Measurements from ENCODE around the gene ZNF70.
A peak's percentile ranks its signal among the peaks of the same experiment; 100 is the strongest.

Gene ZNF70

DNA sequence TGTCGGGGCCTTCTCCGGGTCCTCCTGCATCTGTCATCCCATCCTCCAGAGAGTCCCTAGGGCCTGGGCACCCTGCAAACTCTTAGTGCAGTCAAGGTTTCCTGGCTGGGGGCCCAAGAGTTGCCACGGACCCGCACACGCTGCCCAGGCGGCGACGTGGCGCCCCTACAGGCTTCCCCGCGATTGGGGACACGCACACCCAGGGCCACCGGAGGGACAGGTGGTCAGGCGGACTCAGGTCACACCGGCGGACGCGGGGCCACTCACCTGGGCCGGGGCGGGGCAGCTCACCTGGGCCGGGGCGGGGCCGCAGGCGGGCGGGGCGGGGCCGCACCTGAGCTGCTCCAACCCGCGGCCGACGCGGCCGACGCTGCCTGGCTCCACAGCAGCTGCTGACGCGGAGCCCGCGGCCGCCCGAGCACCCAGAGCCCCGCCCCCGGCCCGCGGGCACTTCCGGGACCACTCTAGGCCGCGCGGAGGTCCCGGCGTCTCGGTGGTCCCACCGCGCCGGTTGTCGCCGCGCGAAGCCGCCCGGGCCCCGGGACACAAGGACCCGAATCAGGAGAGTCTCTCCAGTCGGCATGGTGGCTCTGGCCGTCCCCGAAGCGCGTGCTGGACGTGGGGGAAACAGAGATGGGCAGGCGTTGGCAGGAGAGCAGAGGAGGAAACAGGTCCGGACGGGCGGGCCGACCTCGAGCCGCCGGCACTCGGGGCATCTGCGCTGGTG, at the start of gene ZNF70:
TSS of gene ZNF70 (minus strand) at position 399 of the 727 bp plus-strand sequence. CDS start 5,972 bp downstream, outside the sequence.
- peak; percentile 100 for ATAC-seq

- ATAC-seq: no peak
Measured at GRCh38 chr22:23796461-23796860, 45.5 kb upstream of the ZNF70 start.

- ATAC-seq: no peak
Measured at GRCh38 chr22:23793326-23793725, 42.4 kb upstream of the ZNF70 start.

- no peak for ATAC-seq
Measured at GRCh38 chr22:23791738-23792645, 41.1 kb upstream of the ZNF70 start.

DNA sequence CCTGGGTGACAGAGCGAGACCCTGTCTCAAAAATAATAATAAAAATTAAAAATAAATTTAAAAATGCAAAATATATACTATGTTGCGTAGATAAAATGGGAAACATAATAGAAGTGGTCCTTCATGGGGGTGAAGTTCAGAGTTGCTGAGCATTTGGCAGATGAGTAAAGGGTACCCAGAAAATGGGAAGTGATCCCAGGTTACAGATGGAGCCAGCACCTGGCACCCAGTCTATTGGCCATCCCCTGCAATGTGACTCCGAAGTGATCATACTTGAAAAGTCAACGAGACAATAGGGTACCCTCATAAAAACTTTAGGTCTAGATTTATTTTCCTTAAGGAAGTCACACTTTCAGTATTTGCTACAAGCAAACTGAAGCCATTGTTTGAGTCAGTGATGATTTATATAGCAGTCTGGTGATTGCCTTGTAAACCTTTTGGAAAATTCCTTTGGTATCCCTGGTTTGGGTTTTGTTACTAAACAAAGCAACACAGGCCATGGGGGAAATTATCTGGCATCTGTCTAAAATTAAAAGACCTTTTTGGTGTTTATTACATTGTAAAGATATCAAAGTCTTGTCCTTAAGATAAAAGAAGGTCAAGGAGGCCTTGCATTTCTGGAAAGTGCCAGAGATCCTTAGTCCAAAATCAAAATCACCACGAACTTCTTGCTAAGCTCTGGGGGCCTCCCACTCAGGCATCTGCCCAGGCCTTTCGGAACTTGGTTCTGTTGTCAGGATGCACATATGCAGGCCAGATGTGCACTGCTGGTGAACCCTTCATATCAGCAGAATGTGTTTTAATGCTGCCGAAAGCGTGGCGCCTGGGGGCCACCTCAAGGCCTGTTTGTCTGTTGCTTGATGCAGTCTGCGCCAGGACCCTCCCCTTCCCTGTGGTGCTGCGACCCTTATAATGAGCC, 40.2 kb upstream of the ZNF70 start:
- ATAC-seq: no peak

GRCh38 chr22:23789638-23790037, 38.7 kb upstream of the ZNF70 start:
- no peak for ATAC-seq

GRCh38 chr22:23789121-23789520, 38.2 kb upstream of the ZNF70 start:
- ATAC-seq: no peak

DNA sequence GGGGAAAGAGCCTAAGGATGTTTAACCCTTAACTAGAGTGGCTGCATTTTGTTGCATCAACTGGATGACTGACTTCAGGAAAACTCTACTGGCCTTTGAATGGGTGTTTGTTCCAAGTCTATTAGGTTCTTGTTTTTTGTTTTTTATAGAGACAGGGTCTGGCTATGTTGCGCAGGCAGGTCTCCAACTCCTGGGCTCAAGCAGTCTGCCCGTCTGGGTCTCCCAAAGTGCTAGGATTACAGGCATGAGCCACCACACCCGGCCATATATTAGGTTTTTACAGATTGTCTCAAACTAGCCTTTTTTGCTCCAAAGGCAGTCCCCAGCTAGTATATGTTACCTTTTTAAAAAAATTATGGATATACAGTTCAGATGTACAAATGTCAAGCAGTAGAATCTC, 37.0 kb upstream of the ZNF70 start:
- no peak for ATAC-seq

DNA sequence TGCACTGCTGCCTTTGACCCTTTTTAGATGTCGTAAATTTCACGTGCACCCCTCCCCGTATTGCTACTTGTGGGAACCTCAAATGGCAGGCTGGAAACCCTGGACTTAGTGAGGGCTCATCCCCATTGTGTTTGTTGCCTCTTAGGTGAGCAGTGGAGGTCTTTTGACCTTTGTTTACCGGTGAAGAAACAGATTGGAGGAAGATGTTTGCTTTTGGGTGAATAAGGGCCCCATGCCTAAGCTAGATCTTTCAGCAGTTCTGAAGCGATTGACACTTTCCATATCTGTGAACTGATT, 36.6 kb upstream of the ZNF70 start:
- peak in 1 of 2 donors; percentile 22 for ATAC-seq

- peak; percentile 82 to 83 for ATAC-seq
Measured at GRCh38 chr22:23786752-23787599, 36.1 kb upstream of the ZNF70 start, which contains the start of gene SMARCB1. SMARCB1 (plus strand) TSS chr22:23786966; CDS start chr22:23787170, 204 bp downstream.

GRCh38 chr22:23786261-23786710, 35.4 kb upstream of the ZNF70 start:
- no peak for ATAC-seq

DNA sequence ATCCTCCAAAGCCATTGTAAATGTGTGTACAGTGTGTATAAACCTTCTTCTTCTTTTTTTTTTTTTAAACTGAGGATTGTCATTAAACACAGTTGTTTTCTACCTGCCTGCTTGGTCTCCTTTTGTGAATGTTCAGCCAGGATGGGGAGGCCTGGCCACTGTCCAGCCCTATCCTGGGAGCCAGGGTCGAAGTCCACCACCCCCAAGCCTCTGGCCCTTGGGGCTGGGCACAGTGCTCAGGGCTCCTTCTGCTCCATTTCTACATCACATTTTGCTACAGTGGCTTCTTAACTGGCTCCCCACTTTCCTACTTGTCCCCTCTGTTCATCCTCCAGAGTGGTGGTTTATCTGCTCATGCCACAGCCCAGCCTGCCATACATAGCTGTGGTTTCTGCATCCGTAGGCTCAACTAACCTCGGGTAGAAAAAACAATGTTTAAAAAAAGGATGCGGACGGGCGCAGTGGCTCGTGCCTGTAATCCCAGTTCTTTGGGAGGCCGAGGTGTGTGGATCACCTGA, 33.4 kb upstream of the ZNF70 start:
- ATAC-seq: no peak

DNA sequence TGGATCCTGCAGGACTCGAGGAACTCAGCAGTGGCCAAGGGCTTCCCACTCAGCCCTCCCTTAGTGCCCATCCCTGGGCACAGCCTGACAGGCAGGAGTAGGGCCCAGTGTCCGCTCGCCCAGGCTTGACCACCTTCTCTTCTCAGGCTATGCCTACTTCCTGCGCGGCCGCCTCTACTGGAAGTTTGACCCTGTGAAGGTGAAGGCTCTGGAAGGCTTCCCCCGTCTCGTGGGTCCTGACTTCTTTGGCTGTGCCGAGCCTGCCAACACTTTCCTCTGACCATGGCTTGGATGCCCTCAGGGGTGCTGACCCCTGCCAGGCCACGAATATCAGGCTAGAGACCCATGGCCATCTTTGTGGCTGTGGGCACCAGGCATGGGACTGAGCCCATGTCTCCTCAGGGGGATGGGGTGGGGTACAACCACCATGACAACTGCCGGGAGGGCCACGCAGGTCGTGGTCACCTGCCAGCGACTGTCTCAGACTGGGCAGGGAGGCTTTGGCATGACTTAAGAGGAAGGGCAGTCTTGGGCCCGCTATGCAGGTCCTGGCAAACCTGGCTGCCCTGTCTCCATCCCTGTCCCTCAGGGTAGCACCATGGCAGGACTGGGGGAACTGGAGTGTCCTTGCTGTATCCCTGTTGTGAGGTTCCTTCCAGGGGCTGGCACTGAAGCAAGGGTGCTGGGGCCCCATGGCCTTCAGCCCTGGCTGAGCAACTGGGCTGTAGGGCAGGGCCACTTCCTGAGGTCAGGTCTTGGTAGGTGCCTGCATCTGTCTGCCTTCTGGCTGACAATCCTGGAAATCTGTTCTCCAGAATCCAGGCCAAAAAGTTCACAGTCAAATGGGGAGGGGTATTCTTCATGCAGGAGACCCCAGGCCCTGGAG, 32.6 kb upstream of the ZNF70 start:
- no peak for ATAC-seq

GRCh38 chr22:23782703-23783102, 31.8 kb upstream of the ZNF70 start:
- ATAC-seq: no peak

- ATAC-seq: no peak
Measured at GRCh38 chr22:23782252-23782651, 31.3 kb upstream of the ZNF70 start.

DNA sequence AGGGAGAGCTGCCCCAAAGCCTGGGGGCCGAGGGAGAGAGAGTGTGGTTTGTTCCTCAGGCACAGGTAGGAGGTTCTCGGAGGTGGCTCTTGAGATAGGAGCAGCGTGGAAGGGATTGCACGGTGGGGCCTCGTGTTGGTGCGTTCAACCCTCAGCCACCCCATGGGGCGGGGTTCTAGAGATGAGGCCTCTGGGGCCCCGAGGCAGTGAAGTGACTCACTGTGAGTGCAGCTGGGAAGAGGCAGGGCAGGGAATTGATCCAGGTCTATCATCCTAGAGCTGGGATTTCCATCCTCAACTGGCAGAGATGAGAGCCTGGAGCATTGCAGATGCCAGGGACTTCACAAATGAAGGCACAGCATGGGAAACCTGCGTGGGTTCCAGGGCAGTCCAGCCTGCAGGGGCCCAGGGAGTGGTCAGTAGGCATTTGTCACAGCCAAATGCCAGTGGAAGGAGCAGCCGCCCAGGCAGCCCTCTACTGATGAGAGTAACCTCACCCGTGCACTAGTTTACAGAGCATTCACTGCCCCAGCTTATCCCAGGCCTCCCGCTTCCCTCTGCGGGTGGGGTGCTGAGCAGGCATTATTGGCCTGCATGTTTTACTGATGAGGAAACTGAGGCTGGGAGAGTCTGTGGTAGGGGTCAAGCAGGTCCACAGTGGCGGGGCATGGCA, 30.7 kb upstream of the ZNF70 start:
- no peak for ATAC-seq

DNA sequence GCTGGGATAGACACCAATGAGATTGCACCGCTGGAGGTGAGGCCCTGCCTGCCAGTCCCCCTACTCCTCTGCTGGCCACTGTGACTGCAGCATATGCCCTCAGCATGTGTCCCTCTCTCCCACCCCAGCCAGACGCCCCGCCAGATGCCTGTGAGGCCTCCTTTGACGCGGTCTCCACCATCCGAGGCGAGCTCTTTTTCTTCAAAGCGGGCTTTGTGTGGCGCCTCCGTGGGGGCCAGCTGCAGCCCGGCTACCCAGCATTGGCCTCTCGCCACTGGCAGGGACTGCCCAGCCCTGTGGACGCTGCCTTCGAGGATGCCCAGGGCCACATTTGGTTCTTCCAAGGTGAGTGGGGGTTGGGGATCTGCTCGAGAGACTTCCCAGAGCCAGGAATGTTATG, 30.2 kb upstream of the ZNF70 start:
- no peak for ATAC-seq

DNA sequence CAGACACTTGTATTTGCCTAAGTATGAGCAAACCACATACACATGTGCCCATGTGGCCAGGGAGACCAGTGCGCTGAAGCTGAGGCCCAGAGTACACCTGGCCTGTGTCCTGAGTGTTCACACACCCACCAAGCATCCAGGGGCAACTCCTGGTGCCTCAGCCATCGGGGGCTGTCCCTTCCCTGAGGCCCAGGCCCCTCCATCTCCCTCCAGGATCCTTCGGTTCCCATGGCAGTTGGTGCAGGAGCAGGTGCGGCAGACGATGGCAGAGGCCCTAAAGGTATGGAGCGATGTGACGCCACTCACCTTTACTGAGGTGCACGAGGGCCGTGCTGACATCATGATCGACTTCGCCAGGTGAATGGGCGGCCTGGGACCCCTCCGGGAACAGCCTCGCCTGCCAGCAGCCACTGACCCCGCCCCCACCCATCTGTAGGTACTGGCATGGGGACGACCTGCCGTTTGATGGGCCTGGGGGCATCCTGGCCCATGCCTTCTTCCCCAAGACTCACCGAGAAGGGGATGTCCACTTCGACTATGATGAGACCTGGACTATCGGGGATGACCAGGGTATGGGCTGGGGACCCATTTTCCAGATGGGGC, 29.3 kb upstream of the ZNF70 start:
- ATAC-seq: no peak

- no peak for ATAC-seq
Measured at GRCh38 chr22:23779731-23780130, 28.8 kb upstream of the ZNF70 start.

DNA sequence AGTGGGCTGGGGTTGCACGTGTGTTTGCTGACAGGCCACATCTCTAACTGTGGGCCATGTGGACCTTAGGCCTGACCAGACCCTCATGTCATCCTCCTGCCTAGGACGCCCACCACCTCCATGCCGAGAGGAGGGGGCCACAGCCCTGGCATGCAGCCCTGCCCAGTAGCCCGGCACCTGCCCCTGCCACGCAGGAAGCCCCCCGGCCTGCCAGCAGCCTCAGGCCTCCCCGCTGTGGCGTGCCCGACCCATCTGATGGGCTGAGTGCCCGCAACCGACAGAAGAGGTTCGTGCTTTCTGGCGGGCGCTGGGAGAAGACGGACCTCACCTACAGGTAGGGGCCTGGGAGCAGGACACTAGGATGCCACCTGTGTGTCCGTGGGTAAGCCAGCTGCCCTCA, 28.2 kb upstream of the ZNF70 start:
- no peak for ATAC-seq
